PC-9 (cell line): Measurements from ENCODE around the gene APMAP. TPM values are rescaled to one million over a fixed set of nuclear protein-coding genes. Genes with fewer than 3 reads are reported as not detected.

ENCODE experiments used
- BruUV-seq: library from RNA; stranded (reverse); fragments of 400-500 nt; replicated peaks from 2 replicates; lab custom pipeline; 2021; lab: Mats Ljungman, UMichigan
- CTCF ChIA-PET: fragments of 300-600 bp; sonication (Branson Sonifier 250); formaldehyde crosslinking; loops from one replicate; lab custom pipeline; 2022; ENCODE audit warnings: antibody characterized with exemption; lab: Charles Lee
- POLR2A ChIA-PET: fragments of 300-600 bp; sonication (Branson Sonifier 250); formaldehyde crosslinking; loops from one replicate; lab custom pipeline; 2022; ENCODE audit warnings: antibody characterized with exemption; ENCODE audit not compliant: unreplicated experiment; lab: Charles Lee
- DNase-seq, 2 experiments: peaks; one replicate each; pipeline versions ENCODE4 v3.0.0 to v3.0.0-alpha.2; 2015 to 2022; ENCODE audit warnings: mixed read lengths in 1 of 2
- H2AFZ ChIP-seq: fragments of 200-600 bp; sonication (generic); 2 replicates; pipeline ENCODE4 v1.8.1; 2017; ENCODE audit warnings: antibody characterized with exemption
- H3F3A ChIP-seq: fragments of 200-600 bp; sonication (generic); 2 replicates; pipeline ENCODE4 v1.8.1; 2017; ENCODE audit warnings: antibody characterized with exemption, mild to moderate bottlenecking, low read depth; ENCODE audit not compliant: insufficient read depth
- H3K27ac ChIP-seq: fragments of 200-600 bp; sonication (generic); 2 replicates; pipeline ENCODE4 v1.6.1; 2016; ENCODE audit warnings: mixed run types
- H3K27me3 ChIP-seq: fragments of 200-600 bp; sonication (generic); 2 replicates; pipeline ENCODE4 v1.6.1; 2016; ENCODE audit warnings: low read depth, mixed run types; ENCODE audit not compliant: insufficient read depth
- H3K36me3 ChIP-seq: fragments of 200-600 bp; sonication (generic); 2 replicates; pipeline ENCODE4 v1.6.1; 2016; ENCODE audit warnings: low read depth, mixed run types
- H3K4me1 ChIP-seq: fragments of 200-600 bp; sonication (generic); replicated peaks from 2 replicates; pipeline ENCODE4 v1.6.1; 2016; ENCODE audit warnings: mixed run types; ENCODE audit not compliant: insufficient read depth
- H3K4me2 ChIP-seq: fragments of 200-600 bp; sonication (generic); 2 replicates; pipeline ENCODE4 v1.6.1; 2017; ENCODE audit warnings: mixed run types
- H3K4me3 ChIP-seq: fragments of 200-600 bp; sonication (generic); 2 replicates; pipeline ENCODE4 v1.6.1; 2016; ENCODE audit warnings: mixed run types
- H3K79me2 ChIP-seq: fragments of 200-600 bp; sonication (generic); 2 replicates; pipeline ENCODE4 v1.6.1; 2017; ENCODE audit warnings: low read depth, mixed run types
- H3K9me2 ChIP-seq: fragments of 200-600 bp; sonication (generic); 2 replicates; pipeline ENCODE4 v1.8.1; 2017; ENCODE audit warnings: mild to moderate bottlenecking; ENCODE audit not compliant: insufficient read depth
- H3K9me3 ChIP-seq: fragments of 200-600 bp; sonication (generic); 2 replicates; pipeline ENCODE4 v1.8.1; 2016; ENCODE audit warnings: low read depth; ENCODE audit not compliant: insufficient read depth
- H4K20me1 ChIP-seq: fragments of 200-600 bp; sonication (generic); 2 replicates; pipeline ENCODE4 v1.8.1; 2017; ENCODE audit not compliant: insufficient read depth
- EZH2 ChIP-seq: fragments of 200-600 bp; sonication (generic); IDR thresholded peaks from 2 replicates; pipeline ENCODE4 v1.8.0; 2017; ENCODE audit warnings: antibody characterized with exemption, low read depth
- intact Hi-C: fragments of 100-400 bp; cut with micrococcal nuclease; formaldehyde crosslinking; loops from one replicate; pipeline ENCODE4 v1.10.0; 2022; ENCODE audit not compliant: unreplicated experiment
- total RNA-seq: library from RNA; stranded (reverse); gene quantifications from 2 replicates; pipeline ENCODE4 v1.2.3, GENCODE V29; 2021
- TF ChIP-seq, protein P1 (sequence below): fragments of 200-600 bp; sonication (generic); conservative IDR thresholded peaks from 2 replicates; pipeline ENCODE4 v1.6.1; 2017; ENCODE audit warnings: mixed run types, antibody characterized with exemption, mild to moderate bottlenecking, moderate library complexity

The APMAP gene
- total RNA-seq, 1 experiment from 2014 or later, result 103 TPM

DNA sequence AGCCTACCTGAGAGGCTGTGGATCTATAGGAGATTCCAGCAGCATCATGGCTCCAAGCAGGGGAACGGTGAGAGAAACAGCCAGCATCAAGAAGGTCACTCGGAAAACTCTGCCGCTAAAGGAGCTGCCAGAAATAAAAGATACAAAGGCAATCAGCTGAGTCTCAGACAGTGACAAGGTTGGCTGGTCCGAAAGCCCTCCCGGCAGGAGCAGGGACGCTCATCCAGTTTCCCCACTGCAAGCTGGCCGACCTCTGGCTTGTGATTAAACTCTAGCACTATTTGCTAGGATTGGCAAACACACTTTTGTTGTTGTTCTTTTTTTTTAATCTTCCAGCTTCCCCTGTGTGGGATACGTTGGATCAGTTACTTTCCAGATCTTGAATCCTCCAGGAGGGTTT lies 8.7 kb downstream of the APMAP start:
- no peak overlapping the region for H2AFZ ChIP-seq
- no peak overlapping the region for H3K4me2 ChIP-seq
- peaks cover 28% of the 10 kb centered on the region for H3K36me3 ChIP-seq
- CTCF ChIA-PET, result no interaction called here
- DNase-seq, result no peak
- TF ChIP-seq, protein P1, sequence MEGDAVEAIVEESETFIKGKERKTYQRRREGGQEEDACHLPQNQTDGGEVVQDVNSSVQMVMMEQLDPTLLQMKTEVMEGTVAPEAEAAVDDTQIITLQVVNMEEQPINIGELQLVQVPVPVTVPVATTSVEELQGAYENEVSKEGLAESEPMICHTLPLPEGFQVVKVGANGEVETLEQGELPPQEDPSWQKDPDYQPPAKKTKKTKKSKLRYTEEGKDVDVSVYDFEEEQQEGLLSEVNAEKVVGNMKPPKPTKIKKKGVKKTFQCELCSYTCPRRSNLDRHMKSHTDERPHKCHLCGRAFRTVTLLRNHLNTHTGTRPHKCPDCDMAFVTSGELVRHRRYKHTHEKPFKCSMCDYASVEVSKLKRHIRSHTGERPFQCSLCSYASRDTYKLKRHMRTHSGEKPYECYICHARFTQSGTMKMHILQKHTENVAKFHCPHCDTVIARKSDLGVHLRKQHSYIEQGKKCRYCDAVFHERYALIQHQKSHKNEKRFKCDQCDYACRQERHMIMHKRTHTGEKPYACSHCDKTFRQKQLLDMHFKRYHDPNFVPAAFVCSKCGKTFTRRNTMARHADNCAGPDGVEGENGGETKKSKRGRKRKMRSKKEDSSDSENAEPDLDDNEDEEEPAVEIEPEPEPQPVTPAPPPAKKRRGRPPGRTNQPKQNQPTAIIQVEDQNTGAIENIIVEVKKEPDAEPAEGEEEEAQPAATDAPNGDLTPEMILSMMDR, result no peak
- TF ChIP-seq EZH2, result no peak
- peaks cover 31% of the 10 kb centered on the region for H3K79me2 ChIP-seq
- 0 out of 2 replicates have a peak, but pooled peaks cover 5% of the 10 kb centered on the region for H3K4me1 ChIP-seq
- H3K4me3 ChIP-seq, result no peak overlapping the region
- POLR2A ChIA-PET, result no interaction called here
- H3K9me3 ChIP-seq, result no peaks in the 10 kb centered on the region
- no peaks in the 10 kb centered on the region for H3F3A ChIP-seq
- BruUV-seq, result no TSS peak
- intact Hi-C loops, result no loop called here
- no peaks in the 10 kb centered on the region for H4K20me1 ChIP-seq
- no peaks in the 10 kb centered on the region for H3K9me2 ChIP-seq
- H3K27ac ChIP-seq, result no peak overlapping the region
- no peaks in the 10 kb centered on the region for H3K27me3 ChIP-seq

DNA sequence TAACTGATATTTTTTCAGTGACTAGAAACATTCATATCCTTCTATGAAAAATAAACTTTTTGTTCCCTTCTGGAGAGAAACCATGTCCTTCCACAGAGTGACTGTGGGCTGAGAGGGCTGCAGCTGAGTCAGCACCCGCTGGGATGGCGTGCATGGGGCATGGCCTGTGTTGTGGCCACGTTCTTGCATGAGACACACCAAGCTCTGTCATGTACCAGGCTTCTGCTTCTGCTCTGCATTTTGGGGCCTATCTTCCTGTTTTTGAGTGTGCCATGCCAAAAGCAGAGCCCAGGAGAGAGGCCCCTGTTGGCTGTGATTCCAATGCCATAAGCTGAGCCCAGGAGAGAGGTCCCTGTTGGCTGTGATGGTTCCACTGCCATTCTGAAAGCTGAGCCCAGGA lies 10.8 kb downstream of the APMAP start:
- peaks cover 29% of the 10 kb centered on the region for H3K36me3 ChIP-seq
- no peaks in the 10 kb centered on the region for H3F3A ChIP-seq
- no TSS peak for BruUV-seq
- H4K20me1 ChIP-seq, result no peaks in the 10 kb centered on the region
- H3K9me3 ChIP-seq, result peaks cover 3% of the 10 kb centered on the region; the same call in 1 of the 2 replicates
- no peak overlapping the region for H3K4me3 ChIP-seq
- no peak overlapping the region for H3K27ac ChIP-seq
- TF ChIP-seq, protein P1, result no peak
- TF ChIP-seq EZH2, result no peak
- peaks cover 15% of the 10 kb centered on the region for H3K79me2 ChIP-seq
- H3K9me2 ChIP-seq, result no peaks in the 10 kb centered on the region
- H3K4me2 ChIP-seq, result no peak overlapping the region
- DNase-seq, result no peak
- intact Hi-C loops, result no loop called here
- no peaks in the 10 kb centered on the region for H3K27me3 ChIP-seq
- H3K4me1 ChIP-seq, result 0 out of 2 replicates have a peak, but pooled peaks cover 5% of the 10 kb centered on the region
- H2AFZ ChIP-seq, result no peak overlapping the region
- CTCF ChIA-PET, result no interaction called here
- POLR2A ChIA-PET, result no interaction called here

DNA sequence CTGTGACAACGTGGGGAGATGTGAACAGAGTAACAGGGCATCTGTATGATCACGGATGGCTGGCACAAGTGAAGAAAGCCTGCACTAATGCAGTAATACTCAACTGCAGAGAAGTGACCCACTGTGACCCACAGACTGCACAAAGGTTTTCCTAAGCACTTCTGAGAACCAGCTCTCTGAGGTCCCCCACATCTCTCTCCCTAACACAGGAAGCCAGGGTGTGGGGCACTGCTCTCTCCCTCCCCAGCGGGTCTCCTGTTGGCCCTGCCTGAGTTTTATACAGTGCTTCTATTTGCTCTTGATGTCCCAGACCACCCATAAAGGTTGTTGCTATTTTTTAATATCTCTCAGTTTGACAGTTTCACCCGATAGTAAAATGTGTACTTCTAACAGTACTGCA lies 11.3 kb downstream of the APMAP start:
- intact Hi-C loops, result no loop called here

More for the DNA sequence above, 11.3 kb downstream of the APMAP start:
- H3K79me2 ChIP-seq, result peaks cover 10% of the 10 kb centered on the region; the same call in 1 of the 2 replicates
- no peak overlapping the region for H2AFZ ChIP-seq
- H3K9me3 ChIP-seq, result peaks cover 8% of the 10 kb centered on the region; the same call in 1 of the 2 replicates
- H3K4me2 ChIP-seq, result no peak overlapping the region
- H4K20me1 ChIP-seq, result no peaks in the 10 kb centered on the region
- POLR2A ChIA-PET, result no interaction called here
- DNase-seq, result no peak
- H3K27ac ChIP-seq, result no peak overlapping the region
- no peak overlapping the region for H3K4me3 ChIP-seq
- H3K27me3 ChIP-seq, result no peaks in the 10 kb centered on the region
- TF ChIP-seq, protein P1, result no peak
- TF ChIP-seq EZH2, result no peak
- no peaks in the 10 kb centered on the region for H3K9me2 ChIP-seq
- CTCF ChIA-PET, result no interaction called here
- no TSS peak for BruUV-seq
- 0 out of 2 replicates have a peak, but pooled peaks cover 5% of the 10 kb centered on the region for H3K4me1 ChIP-seq
- peaks cover 34% of the 10 kb centered on the region for H3K36me3 ChIP-seq
- no peaks in the 10 kb centered on the region for H3F3A ChIP-seq
